ENCODE results near the gene MAP4K2. TPM values are rescaled to one million over a fixed set of nuclear protein-coding genes. Genes with fewer than 3 reads are reported as not detected.

MAP4K2 gene
- total RNA-seq, 1 experiment from 2014 or later, result 7.3 TPM

DNA sequence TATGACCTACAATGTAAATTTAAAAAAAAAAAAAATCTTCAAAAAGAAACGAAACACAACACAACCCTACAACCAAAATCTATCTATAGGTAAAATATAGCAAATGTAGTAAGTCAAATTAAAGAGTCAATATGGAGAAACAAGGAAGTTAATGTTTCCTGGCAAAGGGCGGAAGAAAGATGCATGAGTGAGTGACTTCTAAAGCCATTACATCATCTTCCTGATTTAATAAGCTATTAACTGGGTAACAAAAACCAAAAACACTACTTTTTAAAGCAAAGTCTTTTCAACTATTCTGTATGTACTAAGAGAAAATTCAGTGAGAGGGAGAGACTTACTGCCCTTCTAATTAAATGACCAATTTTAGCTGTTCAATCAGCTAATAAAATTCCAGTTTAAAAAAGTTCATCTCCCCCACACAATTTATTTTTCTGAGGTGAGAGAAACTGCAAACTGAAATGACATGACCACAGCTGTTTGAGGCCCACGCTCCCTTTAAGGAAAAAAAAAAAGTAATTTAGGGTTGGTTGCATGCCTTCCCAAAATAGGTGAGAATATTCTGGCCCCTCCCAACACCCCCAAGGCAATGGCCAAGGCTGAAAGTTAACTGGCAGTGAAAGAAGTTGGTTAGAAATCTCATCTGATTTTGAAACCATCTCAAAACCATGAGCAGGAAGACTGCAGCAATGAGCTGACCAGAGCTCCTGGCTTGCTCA is 30.6 kb downstream of the MAP4K2 start:
- no peak for DNase-seq (ENCODE audit: extremely low read depth, low read depth)

DNA sequence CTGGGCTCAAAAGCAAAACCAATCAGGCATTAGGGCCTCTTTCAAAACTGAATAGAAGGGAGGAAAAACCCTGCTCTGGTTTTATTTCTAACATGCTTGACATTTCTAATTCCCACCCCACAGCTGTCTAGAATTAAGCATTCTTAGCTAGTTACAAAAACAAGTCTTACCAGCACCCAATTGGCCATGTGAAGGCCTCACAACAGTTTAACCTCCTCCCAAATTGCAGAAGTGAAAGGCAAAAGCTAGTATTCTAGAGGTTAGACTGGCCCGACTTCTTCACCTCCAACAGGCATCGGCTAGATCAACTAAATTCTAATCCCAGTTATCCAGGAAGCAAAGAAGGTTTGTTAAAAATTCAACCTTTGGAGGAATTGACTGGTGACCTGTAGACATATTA is 31.2 kb downstream of the MAP4K2 start:
- no peak for DNase-seq (ENCODE audit: extremely low read depth, low read depth)

DNA sequence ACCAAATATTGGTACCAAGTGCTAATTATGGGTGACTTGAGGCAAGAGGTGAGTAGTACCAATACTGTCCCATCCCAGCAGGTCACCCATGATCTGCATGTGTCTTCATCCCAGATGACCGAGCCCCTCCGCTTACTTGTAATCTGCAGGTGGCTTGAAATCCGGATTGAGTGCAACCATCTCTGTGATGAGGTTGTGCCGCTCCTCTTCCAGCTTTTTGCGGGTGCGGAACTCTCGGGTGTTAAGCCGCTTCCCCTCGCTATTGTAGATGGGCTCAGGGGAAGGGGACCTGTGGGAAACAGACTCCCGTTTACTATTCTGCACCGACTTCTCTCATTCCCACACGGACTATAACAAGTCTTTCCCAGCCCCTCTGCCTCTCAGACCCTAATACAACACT is 32.9 kb downstream of the MAP4K2 start:
- DNase-seq (ENCODE audit: extremely low read depth, low read depth), result no peak

DNA sequence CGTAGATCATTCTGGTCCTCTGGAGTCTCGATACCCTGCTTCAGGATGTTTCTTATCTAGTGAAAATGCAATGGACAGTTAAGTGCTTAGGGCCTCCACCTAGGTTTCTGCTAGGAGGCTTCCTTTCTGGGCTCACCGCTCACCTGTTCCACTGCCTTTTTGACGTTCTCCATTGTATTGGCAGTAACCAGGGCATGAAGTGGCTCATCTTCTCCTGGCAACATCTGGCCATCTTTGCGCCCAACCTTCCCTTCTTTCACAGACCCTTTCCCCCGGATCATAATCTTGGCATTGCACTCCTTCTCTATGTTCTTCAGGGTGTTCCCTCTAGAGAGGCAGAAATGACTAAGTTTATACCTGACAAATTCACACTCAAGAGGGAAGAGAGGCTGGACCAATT is 33.7 kb downstream of the MAP4K2 start:
- DNase-seq (ENCODE audit: extremely low read depth, low read depth), result no peak

GRCh38 chr11:64768300-64768694 is 34.7 kb downstream of the MAP4K2 start:
- no peak for DNase-seq (ENCODE audit: extremely low read depth, low read depth)

DNA sequence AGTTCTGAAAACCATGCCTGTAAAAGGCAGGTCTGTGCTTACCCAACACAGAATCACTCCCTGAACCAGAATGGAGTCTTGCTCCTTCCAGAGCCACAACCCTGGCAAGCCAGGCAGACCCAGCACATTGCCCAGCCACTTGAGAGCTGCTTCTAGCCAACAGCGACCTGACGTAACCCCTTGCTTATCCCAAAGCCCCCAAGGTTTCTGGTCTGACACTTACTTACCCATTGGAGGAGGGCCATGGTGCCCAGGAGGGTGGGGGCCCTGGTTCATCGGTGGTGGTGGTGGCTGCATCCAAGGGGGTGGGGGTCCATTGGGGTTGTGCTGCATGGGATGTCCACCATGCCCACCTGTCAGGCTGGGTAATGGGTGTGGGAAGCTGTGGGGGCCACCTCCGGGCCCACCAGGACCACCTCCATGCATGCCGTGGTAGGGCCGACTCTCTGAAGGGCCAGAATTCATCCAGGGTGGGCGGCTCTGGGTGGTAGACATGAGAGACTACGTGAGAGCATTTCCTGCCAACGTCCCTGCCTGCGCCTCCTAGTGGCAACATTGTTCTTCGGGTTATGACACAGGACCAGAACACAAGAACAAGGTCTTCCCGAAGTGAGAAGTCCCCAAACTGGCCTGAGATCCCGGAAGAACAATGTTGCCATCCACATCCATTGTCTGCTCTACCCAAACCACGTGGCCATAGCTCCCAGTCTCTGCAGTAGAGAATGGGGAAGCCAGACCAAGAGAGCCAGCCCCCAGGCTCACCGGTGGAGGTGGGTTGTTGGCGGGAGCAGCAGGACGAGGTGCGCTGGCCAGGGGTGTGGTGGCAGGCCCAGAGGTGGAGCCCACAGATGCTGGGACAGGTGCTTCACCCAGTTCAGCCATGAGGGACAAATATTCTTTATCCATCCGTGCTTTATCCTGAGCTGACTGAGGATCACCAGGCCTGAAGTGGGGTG is 35.4 kb downstream of the MAP4K2 start:
- DNase-seq (ENCODE audit: extremely low read depth, low read depth), result peak; percentile 43

- no peak for DNase-seq (ENCODE audit: extremely low read depth, low read depth)
Measured at GRCh38 chr11:64766881-64767280, 36.1 kb downstream of the MAP4K2 start.

GRCh38 chr11:64765851-64766665 is 37.0 kb downstream of the MAP4K2 start:
- DNase-seq (ENCODE audit: extremely low read depth, low read depth), result no peak

DNA sequence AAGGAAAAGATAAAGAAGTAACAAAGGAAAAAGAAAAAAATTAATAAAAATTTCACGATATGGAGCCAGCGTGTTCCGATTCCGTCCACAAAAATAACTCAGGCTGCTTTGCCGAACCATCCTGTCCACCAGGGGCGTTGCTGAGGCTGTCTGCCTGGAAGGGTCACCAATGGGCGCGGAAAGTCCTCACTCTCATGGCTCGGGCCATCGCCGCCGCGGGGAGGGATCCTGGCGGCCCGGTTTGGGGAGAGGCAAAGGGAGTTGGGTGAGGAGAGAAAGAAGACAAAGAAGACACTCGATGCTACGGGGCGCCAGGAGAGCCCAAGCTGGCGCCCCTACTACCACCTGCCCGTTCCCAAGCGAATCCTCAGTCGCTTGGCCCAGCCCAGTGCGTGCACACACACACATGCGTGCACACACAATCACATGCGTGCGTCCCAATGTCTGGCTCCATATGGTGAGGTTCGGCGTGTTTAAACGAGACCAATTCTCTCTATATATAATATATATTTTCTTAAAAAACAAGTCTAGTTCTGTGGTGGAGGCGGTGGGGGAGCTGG is 37.6 kb downstream of the MAP4K2 start:
- DNase-seq (ENCODE audit: extremely low read depth, low read depth), result no peak

DNA sequence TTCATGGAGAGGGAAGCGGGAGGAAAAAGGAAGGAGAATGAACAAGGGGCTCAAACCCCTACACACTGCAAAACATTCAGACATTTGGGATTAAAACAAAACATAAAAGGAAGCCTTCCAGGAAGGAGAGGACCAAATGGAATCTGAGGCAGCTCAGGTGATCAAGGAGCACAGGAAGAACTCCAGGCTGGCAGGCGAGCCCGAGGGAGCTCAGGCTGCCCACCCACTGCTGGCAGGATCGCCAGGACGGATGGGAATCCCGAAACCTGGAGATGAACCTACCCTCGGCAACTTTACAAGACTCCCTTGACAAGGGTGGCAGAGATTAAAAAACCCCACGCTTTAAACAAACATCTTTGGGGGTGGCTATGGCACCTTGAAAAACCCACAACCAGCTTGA is 38.3 kb downstream of the MAP4K2 start:
- DNase-seq (ENCODE audit: extremely low read depth, low read depth), result no peak

DNA sequence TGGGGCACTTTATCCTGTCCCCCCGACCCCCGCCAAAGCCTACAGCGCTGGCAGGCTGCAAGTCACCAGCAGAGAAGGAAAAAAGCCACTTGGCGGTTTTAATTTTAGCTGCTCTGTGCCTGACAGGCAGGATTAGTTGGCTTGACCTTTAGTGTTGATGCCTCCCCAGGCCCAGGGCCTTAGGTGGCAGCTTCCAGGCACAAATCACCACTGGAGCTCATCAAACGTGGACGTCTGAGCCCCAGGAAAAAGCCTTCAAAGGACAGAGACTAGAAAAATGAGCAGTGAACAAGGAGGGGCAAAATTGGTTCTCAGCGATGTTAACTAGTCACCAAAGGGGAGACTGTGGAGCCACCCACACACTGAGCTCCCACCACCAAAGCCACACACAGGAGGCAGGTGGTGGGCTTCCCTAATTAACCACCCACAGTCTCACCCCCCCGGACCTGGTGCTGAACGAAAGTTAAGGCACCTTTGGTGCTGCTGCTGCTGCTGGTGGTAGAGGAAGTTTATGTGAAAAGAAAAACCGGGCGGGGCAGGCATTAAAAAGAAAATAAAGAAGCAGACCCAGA is 38.9 kb downstream of the MAP4K2 start:
- DNase-seq (ENCODE audit: extremely low read depth, low read depth), result no peak

DNA sequence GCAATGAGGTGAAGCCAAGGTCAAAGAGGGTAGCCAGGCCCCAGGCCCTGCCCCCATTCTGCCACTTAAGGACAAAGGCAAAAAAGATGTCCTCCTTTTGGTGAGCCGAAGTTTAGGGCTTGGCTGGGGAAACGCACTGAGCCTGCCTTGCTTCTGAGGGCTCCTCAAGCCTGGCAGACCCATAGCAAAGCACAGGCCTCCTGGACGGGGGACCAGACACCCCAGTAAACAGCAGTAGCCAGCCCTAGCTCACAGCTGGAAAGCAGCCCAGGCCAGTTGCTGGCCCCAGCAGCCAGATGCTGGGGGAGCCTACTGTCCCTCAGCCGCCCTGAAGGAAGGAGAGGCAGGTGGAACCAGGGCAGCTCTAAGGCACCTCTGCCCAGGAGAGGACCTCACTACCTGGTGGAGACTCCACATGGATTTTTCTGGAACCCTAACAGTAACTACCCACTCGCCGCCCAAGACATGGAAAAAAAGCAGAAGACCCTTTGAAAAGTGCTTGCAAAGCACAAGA is 39.4 kb downstream of the MAP4K2 start:
- DNase-seq (ENCODE audit: extremely low read depth, low read depth), result no peak

DNA sequence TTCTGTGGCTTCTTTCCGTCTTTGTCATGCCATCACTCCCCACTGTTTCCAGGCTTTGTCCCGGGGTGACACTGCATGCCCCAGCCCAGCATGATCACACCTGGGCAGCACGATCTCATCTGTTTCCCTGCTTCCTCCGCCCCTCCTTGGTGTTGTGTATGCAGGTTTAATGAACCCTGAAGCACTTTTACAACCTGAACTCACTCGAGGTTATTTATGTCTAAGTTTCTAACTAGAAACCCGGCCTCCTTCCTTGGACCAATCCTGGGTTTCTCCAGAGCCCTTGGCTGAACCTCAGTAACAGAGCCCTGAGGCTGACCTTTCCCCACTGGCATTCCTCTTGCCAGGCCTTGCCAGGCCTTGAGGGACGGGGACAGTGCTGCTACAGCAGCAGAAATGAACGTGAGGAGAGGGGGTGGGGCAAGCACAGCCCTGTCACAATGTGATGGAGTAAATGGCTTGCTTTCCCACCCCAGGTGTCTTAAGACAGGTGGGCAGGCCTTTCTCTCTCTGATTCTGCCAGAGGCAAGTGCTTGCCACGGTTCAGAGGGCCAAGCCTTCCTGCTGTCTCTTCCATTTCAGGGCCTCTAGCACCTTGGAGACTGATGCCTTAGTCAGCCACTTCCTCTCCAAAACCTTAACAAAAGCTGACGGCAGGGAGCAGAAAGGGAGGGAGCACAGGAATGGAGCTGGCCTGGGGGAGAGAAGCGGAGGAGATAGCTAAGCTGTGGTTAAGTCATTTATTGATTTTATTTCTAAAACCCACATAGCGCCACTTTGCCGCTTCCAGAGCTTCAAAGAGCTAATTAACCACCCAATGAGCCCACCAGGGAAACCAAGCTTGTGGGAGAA is 40.1 kb downstream of the MAP4K2 start:
- DNase-seq (ENCODE audit: extremely low read depth, low read depth), result no peak

- no peak for DNase-seq (ENCODE audit: extremely low read depth, low read depth)
Measured at GRCh38 chr11:64762277-64762673, 40.7 kb downstream of the MAP4K2 start.

- DNase-seq (ENCODE audit: extremely low read depth, low read depth), result no peak
Measured at GRCh38 chr11:64760759-64761420, 42.1 kb downstream of the MAP4K2 start.

- DNase-seq (ENCODE audit: extremely low read depth, low read depth), result no peak
Measured at GRCh38 chr11:64759722-64760719, 43.0 kb downstream of the MAP4K2 start, which contains the start of gene PYGM. Gene PYGM, minus strand, starts transcription at chr11:64759974. Its CDS starts 76 bp downstream, at chr11:64759898.

DNA sequence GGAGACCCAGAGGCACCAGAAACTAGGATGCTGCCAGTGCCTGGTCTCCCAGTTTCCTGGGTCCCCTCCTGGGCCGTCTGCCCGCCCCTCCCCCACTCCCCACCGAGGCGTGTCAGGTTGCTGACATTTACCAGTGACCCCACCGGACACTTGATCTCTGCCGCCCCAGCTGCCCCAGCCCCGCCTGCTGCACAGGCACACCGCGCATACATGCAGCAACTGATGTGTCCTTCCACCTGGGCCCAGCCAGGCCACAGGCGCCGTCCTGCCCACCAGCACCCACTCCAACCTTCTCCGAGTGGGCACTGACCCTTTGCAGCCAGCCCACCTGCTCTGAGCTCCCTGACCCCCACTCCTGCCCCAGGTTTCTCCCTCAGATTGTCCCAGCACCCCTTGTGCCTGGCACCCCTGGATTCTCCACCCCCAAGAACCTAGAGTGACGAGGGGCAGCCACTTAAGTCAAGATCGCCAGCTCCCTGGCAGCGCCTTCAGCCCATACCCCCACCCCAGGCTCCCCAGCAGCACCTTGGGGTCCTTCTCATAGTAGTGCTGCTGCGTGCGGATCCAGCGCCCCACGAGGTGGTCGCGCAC is 43.8 kb downstream of the MAP4K2 start:
- DNase-seq (ENCODE audit: extremely low read depth, low read depth), result no peak

All from NCI-H460 (cell line).